CD14-positive monocyte (primary cell): ENCODE results near the gene NOP16. TPM values are rescaled to one million over a fixed set of nuclear protein-coding genes. Genes with fewer than 3 reads are reported as not detected.

Source experiments
- DNase-seq, 3 donors: peaks; one replicate each; pipeline ENCODE4 v3.0.0-alpha.2; 2011 to 2022
- H2AFZ ChIP-seq: 2 replicates; pipeline ENCODE4 v1.6.0; 2012; ENCODE audit warnings: mild to moderate bottlenecking, low read depth, low read length, inconsistent platforms; ENCODE audit not compliant: insufficient read depth, poor library complexity, severe bottlenecking
- H3K27ac ChIP-seq, 2 donors: 1 replicate in 1 of 2; 2 replicates in 1 of 2; pipeline ENCODE4 v1.5.1; 2012 to 2013; ENCODE audit warnings: low read length in 2 of 2, control low read depth in 1 of 2, inconsistent platforms in 1 of 2, low read depth in 1 of 2, mild to moderate bottlenecking in 1 of 2
- H3K27me3 ChIP-seq, 2 donors: one replicate each; pipeline versions ENCODE4 v1.6.0 to v1.6.1; 2011 to 2013; ENCODE audit warnings: low read length in 2 of 2; ENCODE audit not compliant: control insufficient read depth in 2 of 2, insufficient read depth in 2 of 2
- H3K36me3 ChIP-seq, 2 donors: replicated peaks in 1 of 2; 1 replicate in 1 of 2; 2 replicates in 1 of 2; pipeline versions ENCODE4 v1.5.1 to v1.6.1; 2012 to 2013; ENCODE audit warnings: low read length in 2 of 2, control low read depth in 1 of 2, inconsistent platforms in 1 of 2, mild to moderate bottlenecking in 1 of 2; ENCODE audit not compliant: insufficient read depth in 2 of 2, control insufficient read depth in 1 of 2
- H3K4me1 ChIP-seq, 2 donors: 1 replicate in 1 of 2; 2 replicates in 1 of 2; pipeline versions ENCODE4 v1.5.1 to v1.6.1; 2012 to 2013; ENCODE audit warnings: low read length in 2 of 2, control low read depth in 1 of 2, inconsistent platforms in 1 of 2, mild to moderate bottlenecking in 1 of 2, moderate library complexity in 1 of 2; ENCODE audit not compliant: insufficient read depth in 2 of 2, control insufficient read depth in 1 of 2
- H3K4me2 ChIP-seq: replicated peaks from 2 replicates; pipeline ENCODE3; 2012; ENCODE audit warnings: low read length, moderate library complexity, mild to moderate bottlenecking; ENCODE audit not compliant: poor library complexity, severe bottlenecking; ENCODE audit errors: extremely low read depth
- H3K4me3 ChIP-seq, 3 experiments: fragments of 200-600 bp in 1 of 3; sonication (generic) in 1 of 3; replicated peaks in 1 of 3; 1 replicate in 2 of 3; 2 replicates in 1 of 3; pipeline ENCODE4 v1.5.1; 2011 to 2013; ENCODE audit warnings: low read length in 3 of 3, mild to moderate bottlenecking in 3 of 3, control low read depth in 2 of 3, low read depth in 2 of 3, inconsistent platforms in 1 of 3, moderate library complexity in 1 of 3
- H3K79me2 ChIP-seq: 2 replicates; pipeline ENCODE4 v1.6.0; 2012; ENCODE audit warnings: mild to moderate bottlenecking, control low read depth, inconsistent platforms, low read length, moderate library complexity; ENCODE audit not compliant: insufficient read depth
- H3K9ac ChIP-seq: 2 replicates; pipeline ENCODE4 v1.6.0; 2017; ENCODE audit warnings: low read length, mild to moderate bottlenecking; ENCODE audit not compliant: insufficient read depth, poor library complexity, severe bottlenecking
- H3K9me3 ChIP-seq, 2 donors: replicated peaks in 1 of 2; 1 replicate in 1 of 2; 2 replicates in 1 of 2; pipeline versions ENCODE4 v1.5.1 to v1.6.1; 2012 to 2013; ENCODE audit warnings: low read length in 2 of 2, control low read depth in 1 of 2; ENCODE audit not compliant: control insufficient read depth in 1 of 2, insufficient read depth in 1 of 2
- H4K20me1 ChIP-seq: 2 replicates; pipeline ENCODE4 v1.6.0; 2012; ENCODE audit warnings: mild to moderate bottlenecking, low read length, control low read depth, moderate library complexity; ENCODE audit not compliant: insufficient read depth
- H3K27ac Mint-ChIP-seq, 7 donors: one replicate each; pipeline ENCODE4 v1.8.0; 2020; ENCODE audit warnings: mild to moderate bottlenecking in 7 of 7, mixed read lengths in 7 of 7, moderate library complexity in 6 of 7, inconsistent platforms in 2 of 7
- H3K27me3 Mint-ChIP-seq, 3 donors: one replicate each; pipeline ENCODE4 v1.8.0; 2021 to 2022; ENCODE audit warnings: low read depth in 3 of 3, mild to moderate bottlenecking in 3 of 3, mixed read lengths in 3 of 3, moderate library complexity in 3 of 3, inconsistent platforms in 1 of 3
- H3K36me3 Mint-ChIP-seq, 2 donors: one replicate each; pipeline ENCODE4 v1.8.0; 2020; ENCODE audit warnings: mixed read lengths in 2 of 2, inconsistent platforms in 1 of 2, mild to moderate bottlenecking in 1 of 2
- H3K4me1 Mint-ChIP-seq: one replicate; pipeline ENCODE4 v1.8.0; 2020; ENCODE audit warnings: mild to moderate bottlenecking, mixed read lengths
- H3K4me3 Mint-ChIP-seq, 2 donors: one replicate each; pipeline ENCODE4 v1.8.0; 2020; ENCODE audit warnings: mild to moderate bottlenecking in 2 of 2, mixed read lengths in 2 of 2, moderate library complexity in 1 of 2
- H3K9me3 Mint-ChIP-seq, 7 donors: one replicate each; pipeline ENCODE4 v1.8.0; 2020 to 2022; ENCODE audit warnings: mixed read lengths in 7 of 7, mild to moderate bottlenecking in 6 of 7, moderate library complexity in 6 of 7, inconsistent platforms in 2 of 7
- WGBS: methylation state at CpG from one replicate; pipeline ENCODE4 v1.1.5; 2013; ENCODE audit warnings: missing lambda C conversion rate; ENCODE audit not compliant: insufficient coverage; 5-methylcytosine and 5-hydroxymethylcytosine counted together
- intact Hi-C, 2 donors: fragments of 100-400 bp; cut with micrococcal nuclease; formaldehyde crosslinking; loops; one replicate each; pipeline versions ENCODE4 v1.15.0 to v1.15.1; 2023
- polyA plus RNA-seq, 3 donors: library from polyadenylated mRNA; depleted of rRNA in 1 of 3; unstranded in 2 of 3; stranded (reverse) in 1 of 3; fragments of 300-500 nt in 2 of 3; fragments of >200 nt in 1 of 3; fragmentation: Illumina TruSeq in 2 of 3; gene quantifications; 1 replicate in 2 of 3; 2 replicates in 1 of 3; pipeline ENCODE4 v1.2.3, GENCODE V29; 2012 to 2021
- TF ChIP-seq, protein P1 (sequence below): fragments of 200-600 bp; IDR thresholded peaks from one replicate; pipeline ENCODE4 v1.8.0; 2022; ENCODE audit warnings: antibody characterized with exemption, mild to moderate bottlenecking

Gene NOP16
- polyA plus RNA-seq, 3 donors = 17.2 to 23.4 (median 17.6) TPM

GRCh38 chr5:176342766-176343458 is 45.5 kb downstream of the NOP16 start:
- Histone ChIP-seq H2AFZ (no peak overlapping the region), H3K4me3 (no peak overlapping the region), H3K4me1 (no peaks in the 10 kb centered on the region), H3K27me3 (no peaks in the 10 kb centered on the region), H3K27ac (no peak overlapping the region), H3K4me2 (no peak overlapping the region), H3K36me3 (peaks cover 54 to 96% of the 10 kb centered on the region in 2 donors), H4K20me1 (no peaks in the 10 kb centered on the region), H3K9ac (no peak overlapping the region), H3K79me2 (no peaks in the 10 kb centered on the region), H3K9me3 (no peaks in the 10 kb centered on the region)
- TF ChIP-seq, protein P1, sequence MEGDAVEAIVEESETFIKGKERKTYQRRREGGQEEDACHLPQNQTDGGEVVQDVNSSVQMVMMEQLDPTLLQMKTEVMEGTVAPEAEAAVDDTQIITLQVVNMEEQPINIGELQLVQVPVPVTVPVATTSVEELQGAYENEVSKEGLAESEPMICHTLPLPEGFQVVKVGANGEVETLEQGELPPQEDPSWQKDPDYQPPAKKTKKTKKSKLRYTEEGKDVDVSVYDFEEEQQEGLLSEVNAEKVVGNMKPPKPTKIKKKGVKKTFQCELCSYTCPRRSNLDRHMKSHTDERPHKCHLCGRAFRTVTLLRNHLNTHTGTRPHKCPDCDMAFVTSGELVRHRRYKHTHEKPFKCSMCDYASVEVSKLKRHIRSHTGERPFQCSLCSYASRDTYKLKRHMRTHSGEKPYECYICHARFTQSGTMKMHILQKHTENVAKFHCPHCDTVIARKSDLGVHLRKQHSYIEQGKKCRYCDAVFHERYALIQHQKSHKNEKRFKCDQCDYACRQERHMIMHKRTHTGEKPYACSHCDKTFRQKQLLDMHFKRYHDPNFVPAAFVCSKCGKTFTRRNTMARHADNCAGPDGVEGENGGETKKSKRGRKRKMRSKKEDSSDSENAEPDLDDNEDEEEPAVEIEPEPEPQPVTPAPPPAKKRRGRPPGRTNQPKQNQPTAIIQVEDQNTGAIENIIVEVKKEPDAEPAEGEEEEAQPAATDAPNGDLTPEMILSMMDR = no peak
- Mint-ChIP-seq H3K4me1 (no peaks in the 10 kb centered on the region), H3K4me3 (no peak overlapping the region), H3K27ac (peak overlapping the region in 1 of 7 donors; percentile 41), H3K27me3 (no peaks in the 10 kb centered on the region), H3K36me3 (peaks cover 67 to 70% of the 10 kb centered on the region in 2 donors), H3K9me3 (no peaks in the 10 kb centered on the region)
- no peak for DNase-seq
- no CpG with 5 or more reads among the region's 2 CpGs for WGBS
- intact Hi-C loops = no loop called here

DNA sequence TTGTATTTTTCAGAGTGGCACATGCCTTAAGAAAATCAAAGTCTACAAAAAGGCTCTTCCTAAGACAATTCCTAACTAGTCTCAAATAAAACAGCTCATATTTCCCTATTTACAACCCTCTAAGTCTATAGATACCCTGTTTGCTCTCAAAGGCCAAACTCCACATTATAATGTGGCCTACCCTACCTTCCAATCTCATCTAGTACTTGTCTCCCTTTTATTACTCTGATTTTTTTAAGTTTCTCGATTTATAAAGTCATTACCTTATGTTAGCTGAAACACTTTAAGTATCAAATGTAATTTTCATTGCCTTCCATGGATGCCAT is 46.3 kb downstream of the NOP16 start:
- intact Hi-C loops = no loop called here
- Mint-ChIP-seq H3K27ac (no peak overlapping the region), H3K27me3 (no peaks in the 10 kb centered on the region), H3K4me3 (no peak overlapping the region), H3K4me1 (no peaks in the 10 kb centered on the region), H3K9me3 (no peaks in the 10 kb centered on the region), H3K36me3 (peaks cover 67 to 72% of the 10 kb centered on the region in 2 donors)
- WGBS = 100% methylated on average over 1 of the region's 1 CpG
- TF ChIP-seq, protein P1 = no peak
- Histone ChIP-seq H3K79me2 (no peaks in the 10 kb centered on the region), H3K4me2 (no peak overlapping the region), H3K36me3 (peaks cover 53 to 96% of the 10 kb centered on the region in 2 donors), H2AFZ (no peak overlapping the region), H3K9me3 (no peaks in the 10 kb centered on the region), H3K27me3 (no peaks in the 10 kb centered on the region), H3K4me3 (no peak overlapping the region), H3K27ac (no peak overlapping the region), H3K4me1 (no peaks in the 10 kb centered on the region), H3K9ac (no peak overlapping the region), H4K20me1 (no peaks in the 10 kb centered on the region)
- no peak for DNase-seq
